RWPE2 (cell line): ENCODE data around the gene SCAANT1.

ENCODE experiments used
- ATAC-seq: fragments of 200-7000 bp; cut with Tn5 transposase; 3 replicates; pipeline ENCODE4 v1.9.1; 2021; ENCODE audit warnings: low read depth
- DNase-seq: peaks from one replicate; pipeline ENCODE4 v3.0.0-alpha.2; 2020; ENCODE audit warnings: low spot score
- H3K27ac ChIP-seq: fragments of 450-650 bp; 2 replicates; pipeline ENCODE4 v1.5.1; 2017; ENCODE audit warnings: mild to moderate bottlenecking; ENCODE audit not compliant: poor library complexity, severe bottlenecking
- H3K27me3 ChIP-seq: fragments of 250-450 bp; sonication (Bioruptor Pico); 2 replicates; pipeline ENCODE4 v1.5.1; 2021; ENCODE audit warnings: mild to moderate bottlenecking, moderate library complexity; ENCODE audit not compliant: insufficient read depth, poor library complexity, severe bottlenecking
- H3K36me3 ChIP-seq: fragments of 250-450 bp; sonication (Bioruptor Pico); 2 replicates; pipeline ENCODE4 v1.5.1; 2020; ENCODE audit warnings: low read depth, mild to moderate bottlenecking, moderate library complexity
- H3K4me1 ChIP-seq: fragments of 250-450 bp; sonication (Bioruptor Pico); 2 replicates; pipeline ENCODE4 v1.5.1; 2021; ENCODE audit warnings: mild to moderate bottlenecking, moderate library complexity; ENCODE audit not compliant: insufficient read depth, poor library complexity, severe bottlenecking
- H3K4me3 ChIP-seq: fragments of 250-450 bp; sonication (Bioruptor Pico); 2 replicates; pipeline ENCODE4 v1.5.1; 2021; ENCODE audit warnings: mild to moderate bottlenecking, moderate library complexity; ENCODE audit not compliant: severe bottlenecking
- H3K9me3 ChIP-seq: fragments of 250-450 bp; sonication (Bioruptor Pico); 2 replicates; pipeline ENCODE4 v1.5.1; 2021; ENCODE audit warnings: mild to moderate bottlenecking, moderate library complexity; ENCODE audit not compliant: severe bottlenecking
- CTCF ChIP-seq: fragments of 450-650 bp; IDR thresholded peaks from one replicate; pipeline ENCODE4 v1.5.1; 2017; ENCODE audit warnings: mild to moderate bottlenecking, moderate library complexity; ENCODE audit not compliant: poor library complexity, severe bottlenecking

Gene SCAANT1

GRCh38 chr3:63886858-63887257 is 25.3 kb downstream of the SCAANT1 start:
- H3K4me1 ChIP-seq, result no peaks in the 10 kb centered on the region
- ATAC-seq (no peak), DNase-seq (no peak)
- H3K27me3 ChIP-seq, result no peaks in the 10 kb centered on the region
- peaks cover 3% of the 10 kb centered on the region for H3K36me3 ChIP-seq
- no peak overlapping the region for H3K27ac ChIP-seq
- no peak for TF ChIP-seq CTCF
- H3K4me3 ChIP-seq, result no peak overlapping the region
- no peaks in the 10 kb centered on the region for H3K9me3 ChIP-seq

- Histone ChIP-seq H3K9me3 (no peaks in the 10 kb centered on the region), H3K4me1 (no peaks in the 10 kb centered on the region), H3K36me3 (no peaks in the 10 kb centered on the region; the same call in 1 of the 2 replicates), H3K27me3 (no peaks in the 10 kb centered on the region), H3K27ac (no peak overlapping the region), H3K4me3 (no peak overlapping the region)
- no peak for ATAC-seq
- no peak for TF ChIP-seq CTCF
- no peak for DNase-seq
Observed at GRCh38 chr3:63880653-63881052, 31.5 kb downstream of the SCAANT1 start.

DNA sequence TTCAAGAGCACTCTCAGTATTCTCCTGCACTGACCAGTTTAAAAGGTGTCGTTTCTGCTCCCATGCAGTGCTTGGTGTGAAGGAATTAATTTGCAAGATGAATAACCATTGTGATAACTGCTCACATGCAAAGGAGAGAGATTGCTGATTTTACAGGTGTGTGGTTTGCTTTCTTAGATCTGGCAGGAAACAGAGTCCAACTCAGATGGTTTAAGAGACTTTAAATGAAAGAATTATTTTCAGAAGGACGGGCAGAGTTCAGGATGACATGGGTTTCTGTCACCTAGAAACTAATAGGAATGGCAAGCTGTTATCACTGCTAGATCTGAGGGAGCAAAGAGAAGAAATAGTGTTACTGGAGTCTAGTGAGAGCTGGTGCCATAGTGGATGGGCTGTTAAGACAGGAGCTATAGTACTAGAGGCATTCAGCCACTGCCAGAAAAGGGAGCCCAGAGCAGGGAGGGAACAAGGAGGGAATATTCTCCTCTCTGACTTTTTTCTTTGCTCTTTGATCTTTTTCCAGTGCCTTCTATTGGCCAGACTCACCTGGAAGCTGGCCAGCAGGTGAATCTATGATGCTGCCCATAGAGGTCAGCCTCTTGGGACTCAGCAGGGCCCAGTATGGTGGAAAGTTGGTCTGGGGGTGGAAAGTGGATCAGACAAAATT is 33.7 kb downstream of the SCAANT1 start:
- ATAC-seq, result no peak

DNA sequence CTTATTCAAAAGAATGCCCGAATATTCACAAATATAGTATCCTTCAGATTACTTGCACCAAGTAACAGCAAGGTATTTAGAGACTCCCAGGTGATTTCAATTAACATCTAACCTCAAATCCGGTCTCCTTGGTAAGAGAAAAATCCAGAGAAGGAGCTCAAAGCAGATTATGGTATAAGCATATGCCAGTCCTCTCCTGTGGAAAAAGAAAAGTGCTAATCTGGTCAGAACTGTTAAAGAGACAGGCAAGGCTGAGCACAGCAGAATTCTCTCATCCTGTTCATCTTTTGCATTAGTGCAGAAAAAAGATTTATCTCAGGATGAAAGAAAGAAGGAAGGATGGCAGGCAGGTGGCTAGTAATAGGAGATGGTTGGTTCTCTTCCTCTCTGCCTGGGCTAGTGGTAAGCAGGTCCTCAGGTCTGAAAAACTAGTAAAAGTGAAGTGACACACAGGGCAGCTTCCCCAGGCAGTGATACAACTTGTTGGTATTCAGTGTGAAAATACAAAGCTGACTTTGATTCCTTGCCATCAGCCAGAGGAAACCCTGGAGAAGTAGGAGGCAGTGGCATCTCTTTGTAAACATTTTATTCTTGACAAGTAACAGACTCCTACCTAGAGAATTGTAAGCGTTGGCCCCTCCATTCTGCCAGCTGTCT is 34.3 kb downstream of the SCAANT1 start:
- H3K4me1 ChIP-seq, result no peaks in the 10 kb centered on the region
- TF ChIP-seq CTCF, result no peak
- no peak overlapping the region for H3K27ac ChIP-seq
- ATAC-seq (no peak), DNase-seq (no peak)
- H3K27me3 ChIP-seq, result no peaks in the 10 kb centered on the region
- H3K9me3 ChIP-seq, result no peaks in the 10 kb centered on the region
- H3K36me3 ChIP-seq, result no peaks in the 10 kb centered on the region; the same call in 1 of the 2 replicates
- H3K4me3 ChIP-seq, result no peak overlapping the region

More for the DNA sequence above, 33.7 kb downstream of the SCAANT1 start:
- Histone ChIP-seq H3K4me3 (no peak overlapping the region), H3K36me3 (no peaks in the 10 kb centered on the region; the same call in 1 of the 2 replicates), H3K27me3 (no peaks in the 10 kb centered on the region), H3K9me3 (no peaks in the 10 kb centered on the region), H3K4me1 (no peaks in the 10 kb centered on the region), H3K27ac (no peak overlapping the region)
- no peak for DNase-seq
- no peak for TF ChIP-seq CTCF

DNA sequence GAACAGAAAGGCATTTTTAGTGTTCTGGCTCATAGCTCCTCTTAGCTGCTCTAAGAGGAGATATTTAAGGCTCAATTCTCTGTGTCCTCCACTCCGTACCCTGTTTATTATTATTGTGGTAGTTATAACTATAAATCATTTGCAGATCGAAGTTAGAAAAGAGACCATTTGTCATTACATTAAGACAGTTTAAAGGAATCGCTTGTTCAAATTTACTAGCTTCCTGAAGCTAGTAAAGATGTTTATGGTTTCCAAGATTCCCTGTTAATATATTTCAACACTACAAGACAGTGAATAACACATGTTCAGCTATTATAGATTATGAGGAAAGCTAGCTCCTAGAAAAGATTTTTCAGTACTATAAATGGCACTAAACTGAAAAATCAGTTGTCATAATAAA is 35.9 kb downstream of the SCAANT1 start:
- Histone ChIP-seq H3K9me3 (no peaks in the 10 kb centered on the region), H3K36me3 (no peaks in the 10 kb centered on the region), H3K4me1 (peaks cover 14% of the 10 kb centered on the region), H3K27ac (no peak overlapping the region), H3K27me3 (no peaks in the 10 kb centered on the region), H3K4me3 (no peak overlapping the region)
- no peak for DNase-seq
- TF ChIP-seq CTCF, result no peak
- ATAC-seq, result no peak
